ENCODE measurements around the gene TMEM116. TPM values are rescaled to one million over a fixed set of nuclear protein-coding genes. Genes with fewer than 3 reads are reported as not detected.
"Not testable (repeated sequence)": the region's sequence is repeated elsewhere in the genome, so short reads cannot be mapped to it uniquely, and the experiment has no call there.

TMEM116 gene
- total RNA-seq, 2 experiments from 2014 or later: 9.8 to 10.8 TPM

DNA sequence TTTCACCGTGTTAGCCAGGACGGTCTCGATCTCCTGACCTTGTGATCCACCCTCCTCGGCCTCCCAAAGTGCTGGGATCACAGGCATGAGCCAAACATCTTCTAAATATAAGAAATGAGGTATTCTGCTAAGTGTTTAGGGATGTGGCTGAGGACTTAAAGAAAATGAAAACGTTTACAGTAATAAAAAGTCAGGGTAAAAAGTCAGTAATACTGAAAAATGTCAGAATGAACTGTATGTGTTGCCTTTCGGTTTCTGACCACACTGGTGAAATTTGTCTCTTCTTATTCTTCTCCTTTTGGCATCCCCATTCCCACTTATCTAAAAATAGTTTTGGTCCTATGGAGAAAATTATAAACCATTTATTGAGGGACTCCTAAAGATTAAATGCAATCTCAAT lies 20.5 kb downstream of the TMEM116 start:
- ChIA-PET CTCF (interaction anchor here (0.7 to 1.3 kb wide), 2 partner anchors 9 to 29 kb away, joined by 3 read pairs; no protein-coding TSS in a partner anchor), POLR2A (interaction anchor here (0.6 kb wide), 1 partner anchor 134 kb away, joined by 4 read pairs; no protein-coding TSS in a partner anchor)

DNA sequence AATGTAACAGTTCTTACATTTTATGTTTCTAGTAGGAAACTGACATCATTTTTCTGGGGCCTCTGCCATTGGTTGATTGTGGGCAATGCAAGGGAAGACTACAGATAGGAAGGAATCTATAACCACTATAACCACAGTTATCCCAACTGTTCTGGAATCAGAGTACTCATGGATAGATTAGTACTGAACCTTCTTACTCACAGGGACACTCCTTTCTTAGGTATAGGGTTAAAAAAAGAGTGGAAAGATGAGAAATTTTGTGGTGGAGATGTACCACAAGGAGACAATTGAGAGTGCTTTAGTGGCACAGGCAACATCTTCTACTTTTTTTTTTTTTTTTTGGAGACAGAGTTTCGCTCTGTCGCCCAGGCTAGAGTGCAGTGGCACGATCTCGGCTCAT lies 21.0 kb downstream of the TMEM116 start:
- POLR2A ChIA-PET: interaction anchor here (0.6 to 0.9 kb wide), 2 partner anchors 22 to 134 kb away, joined by 3 to 4 read pairs; no protein-coding TSS in a partner anchor
- CTCF ChIA-PET: interaction anchor here (0.7 kb wide), 1 partner anchor 9 kb away, joined by 3 read pairs; no protein-coding TSS in a partner anchor

- ChIA-PET POLR2A (interaction anchor here (0.9 kb wide), 1 partner anchor 22 kb away, joined by 3 read pairs; no protein-coding TSS in a partner anchor), CTCF (interaction anchor here (0.7 kb wide), 1 partner anchor 10 kb away, joined by 3 read pairs; no protein-coding TSS in a partner anchor)
Measured at GRCh38 chr12:111991535-111991934, 21.4 kb downstream of the TMEM116 start.

DNA sequence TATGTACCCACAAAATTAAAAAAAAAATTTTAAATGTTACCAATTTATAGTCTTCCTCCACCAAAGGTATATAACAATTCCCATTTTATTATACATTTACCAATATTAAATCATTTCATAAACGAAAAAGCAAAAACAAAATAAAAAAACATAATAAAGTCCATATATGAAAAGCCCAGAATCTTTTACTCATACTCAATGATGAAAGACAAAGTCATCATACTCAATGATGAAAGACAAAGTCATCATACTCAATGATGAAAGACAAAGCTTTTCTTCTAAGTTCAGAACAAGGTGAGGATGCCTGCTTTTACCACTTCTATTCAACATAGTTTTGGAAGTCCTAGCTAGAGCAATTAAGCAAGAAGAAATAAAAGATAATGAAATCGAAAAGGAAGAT lies 28.1 kb downstream of the TMEM116 start:
- ChIA-PET CTCF (no interaction called here), POLR2A (no interaction called here)

DNA sequence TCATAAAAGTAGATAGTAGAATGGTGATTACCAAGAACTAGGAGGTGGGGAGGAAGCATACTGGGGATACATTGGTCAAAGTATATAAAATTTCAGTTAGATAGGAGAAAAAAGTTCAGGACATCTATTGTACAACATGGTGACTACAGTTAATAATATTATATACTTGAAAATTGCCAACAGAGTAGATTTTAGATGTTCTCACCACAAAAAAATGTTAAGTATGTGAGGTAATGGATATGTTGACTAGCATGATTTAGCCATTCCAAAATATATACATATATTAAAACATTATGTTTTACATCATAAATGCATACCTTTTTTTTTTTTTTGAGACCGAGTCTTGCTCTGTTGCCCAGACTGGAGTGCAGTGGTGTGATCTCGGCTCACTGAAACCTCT lies 31.0 kb downstream of the TMEM116 start:
- ChIA-PET POLR2A (no interaction called here), CTCF (interaction anchor here (0.7 kb wide), 1 partner anchor 28 kb away, joined by 3 read pairs; no protein-coding TSS in a partner anchor)

- ChIA-PET CTCF (no interaction called here), POLR2A (no interaction called here)
Measured at GRCh38 chr12:111980598-111980997, 32.4 kb downstream of the TMEM116 start.

DNA sequence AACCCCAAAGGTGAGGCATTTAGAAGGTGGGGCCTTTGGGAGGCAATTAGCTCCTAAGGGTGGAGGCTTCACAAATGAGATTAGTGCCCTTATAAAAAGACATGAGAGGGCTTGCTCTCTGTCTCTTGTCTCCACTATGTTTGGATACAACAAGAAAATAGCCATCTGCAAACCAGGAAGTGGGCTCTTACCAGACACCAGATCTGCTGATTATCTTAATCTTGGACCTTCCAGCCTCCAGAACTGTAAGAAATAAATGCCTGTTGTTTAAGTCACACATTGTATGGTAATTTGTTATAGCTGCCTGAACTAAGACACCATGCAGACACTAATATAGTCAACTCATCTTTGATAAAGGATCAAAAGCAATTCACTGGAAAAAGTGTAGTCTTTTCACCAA lies 34.4 kb downstream of the TMEM116 start:
- ChIA-PET CTCF (interaction anchor here (0.8 to 1.5 kb wide), 2 partner anchors 27 to 33 kb away, joined by 3 read pairs; no protein-coding TSS in a partner anchor), POLR2A (interaction anchor here (0.6 kb wide), 1 partner anchor 445 kb away, joined by 3 read pairs; no protein-coding TSS in a partner anchor)

- ChIA-PET POLR2A (no interaction called here), CTCF (interaction anchor here (1.5 kb wide), 1 partner anchor 31 kb away, joined by 3 read pairs; no protein-coding TSS in a partner anchor)
Measured at GRCh38 chr12:111976860-111977259, 36.1 kb downstream of the TMEM116 start.

- ChIA-PET CTCF (no interaction called here), POLR2A (no interaction called here)
Measured at GRCh38 chr12:111976291-111976690, 36.7 kb downstream of the TMEM116 start.

- POLR2A ChIA-PET: no interaction called here
- CTCF ChIA-PET: interaction anchor here (0.6 to 0.8 kb wide), 3 partner anchors 7 to 30 kb away, joined by 3 to 4 read pairs (median 3); no protein-coding TSS in a partner anchor
Measured at GRCh38 chr12:111975161-111975931, 37.6 kb downstream of the TMEM116 start.

GRCh38 chr12:111971800-111972199 lies 41.2 kb downstream of the TMEM116 start:
- CTCF ChIA-PET: interaction anchor here (0.7 kb wide), 1 partner anchor 300 kb away, joined by 3 read pairs; no protein-coding TSS in a partner anchor
- POLR2A ChIA-PET: interaction anchor here (0.6 kb wide), 1 partner anchor 16 kb away, joined by 4 read pairs; no protein-coding TSS in a partner anchor

DNA sequence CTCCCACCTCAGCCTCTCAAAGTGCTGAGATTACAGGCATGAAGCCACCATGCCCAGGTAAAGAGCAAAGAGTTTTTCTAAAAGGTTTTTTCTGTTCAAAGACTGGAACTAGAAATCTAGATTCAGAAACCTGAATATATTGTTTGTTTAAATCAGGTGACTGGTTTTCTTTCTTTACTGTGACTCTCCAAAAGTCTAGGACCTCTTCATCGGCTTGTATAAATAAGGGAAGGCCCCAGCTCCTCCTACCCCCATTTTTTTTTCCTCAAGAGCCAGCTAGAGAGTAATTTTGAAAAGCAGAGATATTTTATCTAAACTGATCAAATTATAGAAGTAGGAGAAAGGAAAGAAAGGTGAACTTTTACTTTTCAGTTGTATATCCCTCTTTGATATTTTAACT lies 48.0 kb downstream of the TMEM116 start:
- POLR2A ChIA-PET: no interaction called here
- CTCF ChIA-PET: no interaction called here

DNA sequence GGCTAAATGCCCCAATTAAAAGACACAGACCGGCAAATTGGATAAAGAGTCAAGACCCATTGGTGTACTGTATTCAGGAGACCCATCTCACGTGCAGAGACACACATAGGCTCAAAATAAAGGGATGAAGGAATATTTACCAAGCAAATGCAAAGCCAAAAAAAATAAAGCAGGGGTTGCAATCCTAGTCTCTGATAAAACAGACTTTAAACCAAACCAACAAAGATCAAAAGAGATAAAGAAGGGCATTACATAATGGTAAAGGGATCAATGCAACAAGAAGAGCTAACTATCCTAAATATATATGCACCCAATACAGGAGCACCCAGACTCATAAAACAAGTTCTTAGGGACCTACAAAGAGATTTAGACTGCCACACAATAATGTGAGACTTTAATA lies 53.4 kb downstream of the TMEM116 start:
- POLR2A ChIA-PET, CTCF ChIA-PET: not testable (repeated sequence)

DNA sequence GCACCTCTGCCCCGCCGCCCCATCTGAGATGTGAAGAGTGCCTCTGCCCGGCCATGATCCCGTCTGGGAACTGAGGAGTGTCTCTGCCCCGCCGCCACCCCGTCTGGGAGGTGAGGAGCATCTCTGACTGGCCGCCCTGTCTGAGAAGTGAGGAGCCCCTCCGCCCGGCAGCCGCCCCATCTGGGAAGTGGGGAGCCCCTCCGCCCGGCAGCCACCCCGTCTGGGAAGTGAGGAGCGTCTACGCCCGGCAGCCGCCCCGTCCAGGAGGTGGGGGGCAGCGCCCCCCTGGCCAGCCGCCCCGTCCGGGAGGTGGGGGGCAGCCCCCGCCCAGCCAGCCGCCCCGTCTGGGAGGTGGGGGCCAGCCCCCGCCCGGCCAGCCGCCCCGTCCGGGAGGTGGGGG lies 55.7 kb downstream of the TMEM116 start:
- POLR2A ChIA-PET, CTCF ChIA-PET: not testable (repeated sequence)

GRCh38 chr12:111954969-111955368 lies 58.0 kb downstream of the TMEM116 start:
- CTCF ChIA-PET: no interaction called here
- POLR2A ChIA-PET: no interaction called here

GRCh38 chr12:111953455-111953854 lies 59.5 kb downstream of the TMEM116 start:
- CTCF ChIA-PET: no interaction called here
- POLR2A ChIA-PET: no interaction called here

DNA sequence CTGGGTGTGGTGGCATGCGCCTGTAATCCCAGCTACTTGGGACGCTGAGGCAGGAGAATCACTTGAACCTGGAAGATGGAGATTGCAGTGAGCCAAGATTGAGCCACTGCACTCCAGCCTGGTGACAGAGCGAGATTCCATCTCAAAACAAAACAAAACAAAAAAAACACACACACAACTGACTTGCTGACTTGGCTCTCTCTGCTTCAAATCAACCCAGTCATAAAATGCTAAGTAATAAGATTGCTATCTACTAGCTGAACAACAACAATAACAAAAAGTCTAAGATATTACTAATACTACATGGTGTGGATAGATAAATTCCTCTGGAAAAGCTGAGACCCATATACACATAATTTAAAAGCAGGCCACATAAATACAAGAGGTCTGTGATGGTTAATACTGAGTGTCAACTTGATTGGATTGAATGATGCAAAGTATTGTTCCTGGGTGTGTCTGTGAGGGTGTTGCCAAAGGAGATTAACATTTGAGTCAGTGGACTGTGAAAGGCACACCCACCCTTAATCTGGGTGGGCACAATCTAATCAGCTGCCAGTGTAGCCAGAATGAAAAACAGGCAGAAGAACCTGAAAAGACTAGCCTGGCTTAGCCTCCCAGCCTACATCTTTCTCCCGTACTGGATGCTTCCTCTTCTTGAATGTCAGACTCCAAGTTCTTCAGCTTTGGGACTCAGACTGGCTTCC lies 60.7 kb downstream of the TMEM116 start:
- POLR2A ChIA-PET: not testable (repeated sequence)
- CTCF ChIA-PET: interaction anchor here (0.6 kb wide), 1 partner anchor 26 kb away, joined by 3 read pairs; no protein-coding TSS in a partner anchor

- CTCF ChIA-PET, POLR2A ChIA-PET: not testable (repeated sequence)
Measured at GRCh38 chr12:111950961-111951676, 61.8 kb downstream of the TMEM116 start.

DNA sequence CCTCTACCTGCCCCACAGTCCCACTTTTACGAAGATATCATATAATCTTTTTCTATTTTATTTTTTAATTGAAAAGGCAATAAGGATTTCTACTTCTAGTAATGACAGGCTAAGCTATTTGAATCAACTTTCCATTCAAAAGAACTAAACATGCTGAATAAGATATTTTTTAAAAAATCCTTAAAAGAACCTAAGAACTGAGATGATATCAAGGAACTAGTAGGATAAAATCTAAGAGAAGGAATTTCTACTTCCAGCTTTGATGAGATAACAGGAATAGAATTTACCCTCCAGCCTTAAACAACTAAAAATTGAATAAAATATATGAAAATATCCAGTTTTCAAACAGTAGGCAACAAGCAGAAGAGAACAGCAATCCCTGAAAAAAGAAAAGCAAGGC lies 69.0 kb downstream of the TMEM116 start:
- ChIA-PET CTCF (interaction anchor here (1.2 to 1.3 kb wide), 2 partner anchors 68 to 70 kb away, joined by 3 to 4 read pairs; no protein-coding TSS in a partner anchor), POLR2A (no interaction called here)

DNA sequence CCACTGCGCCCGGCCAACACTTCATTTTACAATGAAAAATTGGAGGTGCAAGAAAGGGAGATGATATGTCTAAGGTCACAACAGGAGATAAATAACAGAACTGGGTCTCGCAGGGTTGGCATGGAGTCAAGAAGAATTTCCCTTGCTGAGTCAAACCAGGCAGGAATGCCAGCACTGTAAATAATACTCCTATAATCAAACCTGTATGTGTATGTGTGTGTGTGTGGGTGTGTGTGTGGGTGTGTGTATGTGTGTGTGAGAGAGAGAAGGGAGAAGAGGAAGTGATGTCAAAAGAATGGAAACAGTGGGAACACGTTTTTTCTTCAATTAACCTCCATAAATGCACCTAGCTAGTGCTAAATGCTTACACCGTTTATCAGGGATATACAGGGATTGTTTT lies 70.4 kb downstream of the TMEM116 start:
- POLR2A ChIA-PET: no interaction called here
- CTCF ChIA-PET: no interaction called here
